Activated CD8-positive, alpha-beta memory T cell treated with anti-CD3 and anti-CD28 coated beads, Interleukin-2, amount 50 U/mL, for 48 hours (primary cell): Measurements from ENCODE around the gene SLC35G3.
"Not testable (repeated sequence)": the region's sequence is repeated elsewhere in the genome, so short reads cannot be mapped to it uniquely, and the experiment has no call there.

ENCODE experiments used
- DNase-seq: peaks from one replicate; pipeline ENCODE4 v3.0.0-alpha.2; 2020

Gene SLC35G3

DNA sequence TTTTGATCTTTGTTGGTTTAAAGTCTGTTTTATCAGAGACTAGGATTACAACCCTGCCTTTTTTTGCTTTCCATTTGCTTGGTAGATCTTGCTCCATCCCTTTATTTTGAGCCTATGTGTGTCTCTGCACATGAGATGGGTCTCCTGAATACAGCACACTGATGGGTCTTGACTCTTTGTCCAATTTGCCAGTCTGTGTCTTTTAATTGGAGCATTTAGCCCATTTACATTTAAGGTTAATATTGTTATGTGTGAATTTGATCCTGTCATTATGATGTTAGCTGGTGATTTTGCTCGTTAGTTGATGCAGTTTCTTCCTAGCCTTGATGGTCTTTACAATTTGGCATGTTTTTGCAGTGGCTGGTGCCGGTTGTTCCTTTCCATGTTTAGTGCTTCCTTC, 8.4 kb upstream of the SLC35G3 start:
- DNase-seq: not testable (repeated sequence)

DNA sequence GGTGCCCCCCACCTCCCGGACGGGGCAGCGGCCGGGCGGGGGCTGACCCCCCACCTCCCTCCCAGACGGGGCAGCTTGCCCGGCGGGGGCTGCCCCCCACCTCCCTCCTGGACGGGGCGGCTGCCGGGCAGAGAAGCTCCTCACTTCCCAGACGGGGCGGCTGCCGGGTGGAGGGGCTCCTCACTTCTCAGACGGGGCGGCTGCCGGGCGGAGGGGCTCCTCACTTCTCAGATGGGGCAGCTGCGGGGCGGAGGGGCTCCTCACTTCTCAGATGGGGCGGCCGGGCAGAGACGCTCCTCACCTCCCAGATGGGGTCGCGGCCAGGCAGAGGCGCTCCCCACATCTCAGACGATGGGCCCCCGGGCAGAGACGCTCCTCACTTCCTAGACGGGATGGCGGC, 869 bp upstream of the SLC35G3 start:
- DNase-seq: not testable (repeated sequence)

DNA sequence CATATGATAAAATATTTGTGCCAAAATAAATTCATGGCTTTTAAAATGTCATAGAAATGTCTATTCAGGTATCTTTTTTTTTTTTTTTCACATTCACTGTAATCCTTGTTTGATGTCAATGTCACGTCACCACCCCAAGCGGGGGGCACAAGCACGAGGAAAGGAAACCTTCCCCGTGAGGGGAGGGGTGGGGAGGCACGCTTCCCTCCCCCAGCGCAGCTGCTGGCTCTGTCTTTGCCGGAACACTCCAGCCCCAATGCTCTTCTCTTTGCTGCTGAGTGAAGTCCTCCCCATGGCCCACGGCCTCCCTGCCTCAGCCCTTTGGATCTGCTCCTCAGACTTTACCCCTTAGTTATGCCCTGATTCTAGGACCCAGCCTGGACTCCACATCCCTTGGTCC, 1.5 kb downstream of the SLC35G3 start:
- no peak for DNase-seq

DNA sequence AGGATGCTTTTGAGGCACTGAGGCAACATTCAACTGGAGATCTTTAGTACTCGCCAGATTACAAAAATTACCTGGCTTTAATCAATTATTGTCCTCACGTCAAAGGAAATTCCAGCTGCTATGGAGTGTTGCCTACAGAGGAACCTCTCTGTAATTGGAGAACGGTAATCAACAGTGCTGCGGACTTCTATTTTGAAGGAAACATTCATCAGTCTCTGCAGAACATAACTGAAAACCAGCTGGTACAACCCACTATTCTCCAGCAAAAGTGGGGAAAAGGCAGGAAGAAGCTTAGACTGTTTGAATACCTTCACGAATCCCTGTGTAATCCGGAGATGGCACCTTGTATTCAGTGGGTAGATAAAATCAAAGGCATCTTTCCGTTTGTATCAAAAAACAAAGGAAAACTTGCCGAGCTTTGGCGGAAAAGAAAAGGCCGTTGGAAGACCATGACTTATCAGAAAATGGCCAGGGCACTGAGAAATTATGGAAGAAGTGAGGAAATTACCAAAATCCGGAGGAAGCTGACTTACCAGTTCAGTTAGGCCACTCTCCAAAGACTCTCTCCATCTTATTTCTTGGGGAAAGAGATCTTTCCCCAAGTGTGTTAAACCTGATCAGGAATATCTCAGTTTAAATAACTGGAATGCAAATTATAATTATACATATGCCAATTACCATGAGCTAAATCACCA, 3.0 kb downstream of the SLC35G3 start:
- DNase-seq: no peak

DNA sequence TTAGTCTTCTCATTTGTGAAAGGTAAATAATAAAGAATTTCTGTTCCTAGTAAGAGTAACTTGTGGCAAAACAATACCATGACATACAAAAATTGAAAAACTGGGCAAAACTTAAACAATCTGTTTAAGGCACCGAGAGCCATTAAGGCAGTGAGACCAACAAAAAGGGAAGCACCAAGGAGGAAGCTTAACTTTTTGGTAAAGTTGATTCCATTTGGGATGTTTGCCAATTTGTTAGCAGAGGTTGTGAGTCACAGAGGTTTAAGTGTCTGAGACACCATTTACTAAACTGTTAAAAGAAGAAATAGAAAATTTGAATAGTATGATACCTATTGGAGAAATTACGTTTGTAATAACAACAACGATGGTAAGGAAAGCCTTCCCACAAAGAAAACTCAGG, 4.9 kb downstream of the SLC35G3 start:
- no peak for DNase-seq

DNA sequence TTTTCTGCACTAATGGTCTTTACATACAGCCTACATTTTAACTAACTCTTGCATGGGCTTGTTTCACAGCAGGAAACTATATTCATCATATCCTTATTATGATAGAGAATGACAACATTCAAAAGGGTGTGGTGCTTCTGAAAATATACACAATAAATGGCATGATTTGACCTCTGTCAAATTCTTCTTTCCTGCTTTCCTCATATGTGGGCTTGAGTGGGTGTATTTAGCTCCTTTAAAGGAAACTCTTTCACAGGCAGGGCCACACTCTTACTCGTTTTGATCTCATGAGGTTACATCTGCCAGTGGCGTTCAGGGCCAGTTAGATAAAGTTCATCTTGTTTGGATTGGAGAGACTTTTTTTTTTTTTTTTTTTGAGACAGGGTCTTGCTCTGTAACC, 6.1 kb downstream of the SLC35G3 start:
- no peak for DNase-seq

DNA sequence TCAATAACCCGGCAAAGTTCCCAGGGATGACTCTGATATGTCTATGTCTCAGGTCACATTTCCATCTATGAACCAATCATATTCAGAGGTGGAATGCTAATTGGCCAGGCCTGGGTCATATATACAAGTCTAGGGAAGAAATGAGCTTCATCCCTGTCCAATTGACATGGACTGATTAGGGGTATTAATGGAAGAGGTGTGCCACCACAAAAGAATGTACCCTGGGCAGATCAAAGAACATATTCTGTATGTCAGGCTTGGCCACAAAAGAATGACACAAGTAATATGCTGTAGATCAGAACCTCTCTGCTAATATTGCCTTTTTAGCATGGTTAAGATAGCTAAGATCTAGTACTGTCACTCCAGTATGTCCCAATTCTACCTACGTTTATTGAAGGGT, 6.7 kb downstream of the SLC35G3 start:
- DNase-seq: no peak

DNA sequence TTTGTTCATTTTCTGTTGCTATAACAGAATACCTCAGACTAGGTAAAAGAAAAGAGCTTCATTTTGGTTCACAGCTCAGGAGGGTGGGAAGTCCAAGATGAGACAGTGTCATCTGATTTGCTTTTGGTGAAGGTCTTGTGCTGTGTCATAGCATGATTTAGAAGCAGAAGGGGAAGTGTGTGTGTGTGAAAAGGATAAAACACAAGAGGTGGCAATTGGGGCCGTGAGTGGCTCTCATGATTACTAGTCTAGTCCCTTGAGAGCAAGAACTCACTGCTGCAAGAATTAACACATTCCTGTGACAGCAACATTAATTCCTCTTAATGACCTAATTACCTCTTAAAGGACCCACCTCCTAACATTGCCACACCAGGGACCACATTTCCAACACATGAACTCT, 8.3 kb downstream of the SLC35G3 start:
- DNase-seq: no peak

DNA sequence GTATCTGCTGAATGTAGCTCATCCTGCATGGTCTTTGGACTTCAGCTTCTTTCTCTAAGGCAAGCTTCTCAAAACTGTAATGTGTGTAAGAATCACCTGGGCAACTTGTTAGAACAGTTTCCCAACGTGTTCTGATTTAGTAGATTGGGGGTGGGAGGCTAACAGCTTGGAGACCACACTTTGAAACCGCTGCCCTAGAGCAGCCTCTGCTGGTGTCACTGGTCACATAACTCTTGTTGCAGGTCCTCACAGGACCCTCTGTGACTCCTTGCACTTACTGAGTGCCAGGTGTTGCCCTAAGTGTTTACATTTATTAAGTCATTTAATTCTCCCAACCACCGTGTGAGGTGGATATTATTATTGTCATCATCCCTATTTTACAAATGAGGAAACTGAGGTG, 9.9 kb downstream of the SLC35G3 start:
- no peak for DNase-seq

DNA sequence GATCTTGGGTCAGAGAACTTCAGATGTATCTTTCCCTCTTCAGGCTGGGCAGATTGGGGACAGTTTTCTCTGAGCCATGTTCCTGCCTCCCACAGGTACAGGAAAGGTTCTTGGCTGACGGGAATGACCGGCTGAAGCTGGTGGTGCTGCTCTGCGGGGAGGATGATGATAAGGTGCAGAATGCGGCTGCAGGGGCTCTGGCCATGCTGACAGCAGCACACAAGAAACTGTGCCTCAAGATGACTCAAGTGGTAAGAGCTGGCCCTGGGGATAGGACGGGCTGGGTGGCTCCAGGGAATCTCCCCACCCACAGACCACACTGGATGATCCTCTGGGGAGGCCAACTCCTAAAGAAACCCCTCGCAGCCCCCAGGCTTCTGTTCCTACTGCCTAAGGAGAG, 10.9 kb downstream of the SLC35G3 start:
- no peak for DNase-seq

DNA sequence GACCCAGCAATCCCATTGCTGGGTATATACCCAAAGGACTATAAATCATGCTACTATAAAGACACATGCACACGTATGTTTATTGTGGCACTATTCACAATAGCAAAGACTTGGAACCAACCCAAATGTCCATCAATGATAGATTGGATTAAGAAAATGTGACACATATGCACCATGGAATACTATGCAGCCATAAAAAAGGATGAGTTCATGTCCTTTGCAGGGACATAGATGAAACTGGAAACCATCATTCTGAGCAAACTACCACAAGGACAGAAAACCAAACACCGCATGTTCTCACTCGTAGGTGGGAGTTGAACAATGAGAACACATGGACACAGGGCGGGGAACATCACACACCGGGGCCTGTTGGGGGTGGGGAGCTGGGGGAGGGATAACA, 14.8 kb downstream of the SLC35G3 start:
- not testable (repeated sequence) for DNase-seq

DNA sequence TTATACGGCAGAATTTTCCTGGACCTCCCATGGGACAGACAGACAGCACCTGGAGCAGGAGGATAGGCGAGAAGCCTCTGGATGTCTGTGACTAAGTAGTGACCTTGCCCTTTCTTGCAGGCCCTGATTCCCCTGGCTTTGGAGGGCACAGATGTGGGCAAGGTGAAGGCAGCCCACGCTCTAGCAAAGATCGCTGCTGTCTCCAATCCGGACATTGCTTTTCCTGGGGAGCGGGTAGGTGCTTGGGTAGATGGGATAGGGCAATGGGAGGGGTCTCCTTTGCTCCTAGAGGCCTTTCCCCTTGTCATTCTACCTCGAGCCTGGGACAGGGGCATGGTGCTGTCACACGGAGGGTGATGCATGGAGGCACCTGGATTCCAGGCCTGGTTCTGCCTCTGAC, 17.3 kb downstream of the SLC35G3 start:
- DNase-seq: no peak

DNA sequence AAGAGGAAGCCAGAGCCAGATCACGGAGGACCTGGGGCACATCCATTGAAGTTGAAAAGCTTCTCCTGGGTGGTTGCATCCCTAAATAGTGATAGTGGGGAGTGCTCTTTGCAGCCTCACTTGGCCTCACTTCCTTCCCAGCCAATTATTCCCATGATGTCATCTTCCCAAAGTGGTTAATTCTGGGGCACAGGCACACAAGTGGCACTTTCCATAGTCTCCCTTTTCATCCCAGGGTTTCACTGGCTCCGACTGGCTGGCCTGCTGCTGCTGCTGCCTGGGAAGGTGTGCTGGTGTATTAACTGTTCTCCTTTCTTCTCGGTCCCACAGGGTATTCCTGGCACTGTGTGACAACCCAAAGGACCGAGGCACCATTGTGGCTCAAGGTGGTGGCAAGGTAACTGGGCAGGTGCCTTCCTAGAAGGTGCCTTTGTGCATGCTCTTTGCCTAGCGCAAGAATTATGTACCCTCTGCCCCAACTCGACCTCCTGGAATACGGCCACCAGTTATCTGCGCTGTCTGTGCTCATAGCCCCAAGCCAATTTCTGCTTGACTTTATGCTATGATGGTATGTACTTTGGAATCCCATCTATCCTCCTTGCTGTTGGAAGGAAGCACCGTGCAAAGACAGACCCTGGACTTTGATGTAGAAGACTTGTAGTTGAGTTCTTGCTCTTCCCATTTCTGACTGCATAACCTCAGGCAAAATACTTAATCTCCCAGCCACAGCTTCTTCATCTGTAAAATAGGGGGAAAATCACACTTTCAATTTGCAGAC, 18.4 kb downstream of the SLC35G3 start:
- peak; percentile 23 for DNase-seq

DNA sequence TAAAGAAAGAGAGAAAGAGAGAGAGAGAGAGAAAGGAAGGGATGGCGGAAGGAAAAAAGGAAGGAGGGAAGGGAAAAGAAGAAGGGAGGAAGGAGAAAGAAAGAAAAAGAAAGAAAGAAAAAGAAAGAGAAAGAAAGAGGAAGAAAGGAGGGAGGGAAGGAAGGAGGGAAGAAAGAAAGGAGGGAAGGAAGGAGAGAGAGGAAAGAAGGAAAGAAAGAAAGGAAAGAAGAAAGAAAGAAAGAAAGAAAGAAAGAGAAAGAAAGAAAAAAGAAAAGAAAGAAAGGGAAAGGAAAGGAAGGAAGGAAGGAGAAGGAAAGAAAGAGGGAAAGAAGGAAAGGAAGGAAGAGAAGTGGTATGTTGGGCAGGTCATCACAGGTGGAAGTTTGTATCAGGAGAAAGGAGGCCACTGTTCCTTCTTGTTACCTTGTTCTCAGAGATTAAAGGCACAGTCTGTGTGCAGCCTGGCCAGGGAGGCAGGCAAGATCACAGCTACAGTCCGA, 19.3 kb downstream of the SLC35G3 start:
- no peak for DNase-seq

DNA sequence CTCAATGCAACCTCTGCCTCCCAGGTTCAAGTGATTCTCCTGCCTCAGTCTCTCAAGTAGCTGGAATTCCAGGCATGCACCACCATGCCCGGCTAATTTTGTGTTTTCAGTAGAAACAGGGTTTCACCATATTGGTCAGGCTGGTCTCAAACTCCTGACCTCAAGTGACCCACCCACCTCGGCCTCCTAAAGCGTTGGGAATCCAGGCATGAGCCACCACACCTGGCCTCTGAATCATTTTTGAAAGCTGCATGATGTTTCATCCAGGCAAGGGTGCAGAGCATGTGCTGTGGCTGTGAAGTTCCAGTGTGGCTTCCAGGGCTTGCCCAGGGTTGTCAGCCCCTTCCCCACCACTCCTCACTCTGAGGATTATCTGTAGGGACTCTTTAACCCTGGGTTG, 21.9 kb downstream of the SLC35G3 start:
- peak; percentile 34 for DNase-seq

DNA sequence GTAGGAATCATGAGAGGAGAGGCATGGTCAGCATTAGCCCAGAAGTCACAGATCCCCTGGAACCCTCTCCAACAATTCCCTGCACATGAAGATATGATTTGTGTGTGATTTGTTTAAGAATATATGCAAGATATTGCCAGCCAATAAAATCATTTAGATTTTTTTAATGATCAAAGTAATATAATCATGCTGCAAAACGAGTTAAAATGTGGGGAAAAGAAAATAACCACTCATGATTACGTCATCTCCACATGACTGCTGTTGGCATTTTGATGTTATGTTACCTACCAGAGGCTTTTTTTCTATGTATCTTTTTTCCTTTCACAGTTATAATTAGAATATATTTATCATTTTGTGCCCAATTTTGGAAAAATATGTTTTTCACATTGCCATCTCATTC, 22.4 kb downstream of the SLC35G3 start:
- DNase-seq: no peak

DNA sequence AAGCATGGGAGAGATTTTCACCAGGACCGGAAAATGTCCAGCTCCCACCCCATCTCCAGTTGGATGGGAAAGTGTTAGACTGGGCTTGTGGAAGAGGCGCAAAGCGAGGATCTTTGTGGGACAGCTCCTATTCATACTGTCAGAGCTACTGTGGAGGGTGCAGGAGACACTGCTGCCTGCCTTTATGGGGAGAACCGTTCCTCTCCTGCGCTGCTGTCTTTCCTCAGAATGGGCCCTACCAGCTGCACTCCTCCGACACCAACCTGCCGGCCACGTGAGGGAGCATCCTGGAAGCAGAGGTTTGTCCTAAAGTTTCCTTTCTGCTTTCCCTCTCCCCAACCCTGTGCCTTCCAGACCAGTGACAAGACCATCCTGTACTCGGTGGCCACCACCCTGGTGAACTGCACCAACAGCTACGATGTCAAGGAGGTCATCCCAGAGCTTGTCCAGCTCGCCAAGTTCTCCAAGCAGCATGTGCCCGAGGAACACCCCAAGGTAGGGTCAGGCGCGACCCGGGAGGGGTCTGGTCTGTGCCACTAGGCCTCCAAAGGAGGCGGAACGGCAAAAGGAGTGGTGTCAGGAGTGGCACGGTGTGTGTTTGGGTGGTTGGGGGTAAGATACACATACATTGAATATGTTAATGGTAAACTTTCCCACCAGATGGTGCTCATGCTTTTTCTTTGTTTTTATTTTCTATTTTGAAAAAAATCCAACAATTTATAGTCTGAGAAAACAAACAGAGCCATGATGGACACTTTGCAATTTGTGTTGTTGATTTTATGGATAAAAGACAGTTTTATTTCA, 23.0 kb downstream of the SLC35G3 start:
- DNase-seq: peak; percentile 34

DNA sequence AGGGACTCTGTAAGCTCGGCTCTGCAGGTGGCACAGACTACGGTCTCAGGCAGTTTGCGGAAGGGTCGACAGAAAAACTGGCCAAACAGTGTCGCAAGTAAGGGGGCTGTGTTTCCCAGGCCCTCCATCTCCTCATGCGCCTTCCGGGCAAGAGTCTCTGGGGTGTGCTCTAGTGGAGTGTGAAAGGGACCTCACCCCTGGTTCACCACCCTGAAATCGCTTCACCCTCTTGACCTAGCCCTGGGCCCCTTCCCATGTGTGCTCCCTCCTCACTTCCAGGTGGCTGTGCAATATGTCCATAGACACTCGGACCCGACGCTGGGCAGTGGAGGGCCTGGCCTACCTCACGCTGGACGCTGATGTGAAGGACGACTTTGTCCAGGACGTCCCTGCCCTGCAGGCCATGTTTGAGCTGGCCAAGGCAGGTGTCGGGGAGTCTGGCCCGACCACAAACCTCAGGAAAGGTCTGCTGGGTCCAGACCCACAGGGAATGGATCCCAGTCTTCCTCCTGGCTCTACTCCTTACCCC, 24.3 kb downstream of the SLC35G3 start:
- peak; percentile 40 for DNase-seq

DNA sequence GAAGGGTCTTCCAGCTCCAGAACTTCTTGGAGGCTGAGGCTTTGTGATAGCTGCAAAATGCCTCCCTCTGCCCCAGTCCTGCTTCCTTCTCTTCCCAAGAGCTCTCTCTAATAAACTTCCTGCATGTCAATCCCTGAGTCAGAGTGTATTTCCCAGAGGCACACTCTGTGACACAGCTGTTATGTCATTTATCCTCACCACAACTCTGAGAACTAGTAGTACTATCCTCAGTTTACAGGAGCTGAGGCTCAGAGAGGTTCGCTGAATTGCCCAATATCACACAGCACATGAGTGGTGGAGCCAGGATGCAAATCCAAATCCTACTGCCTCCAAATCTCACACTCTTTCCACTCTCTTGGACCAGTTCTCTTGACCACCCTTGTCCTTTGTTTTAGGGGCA, 26.5 kb downstream of the SLC35G3 start:
- no peak for DNase-seq

DNA sequence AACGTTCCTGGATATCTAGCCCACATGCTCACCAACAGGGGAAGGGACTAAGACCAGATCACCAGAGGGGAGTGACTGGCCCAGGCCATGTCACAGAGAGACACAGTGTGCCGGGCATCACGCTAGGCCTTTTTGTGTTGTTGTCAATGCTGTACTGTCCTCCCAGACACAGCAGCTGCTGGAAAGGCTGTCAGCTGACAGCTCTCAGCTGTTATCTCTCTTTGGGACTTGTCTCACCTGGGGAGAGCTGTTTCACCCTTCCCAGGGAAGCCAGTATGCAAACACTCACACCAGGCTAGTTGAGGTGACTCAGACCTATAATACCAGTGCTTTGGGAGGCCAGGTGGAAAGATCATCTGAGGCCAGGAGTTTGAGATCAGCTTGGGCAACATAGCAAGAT, 27.1 kb downstream of the SLC35G3 start:
- no peak for DNase-seq

DNA sequence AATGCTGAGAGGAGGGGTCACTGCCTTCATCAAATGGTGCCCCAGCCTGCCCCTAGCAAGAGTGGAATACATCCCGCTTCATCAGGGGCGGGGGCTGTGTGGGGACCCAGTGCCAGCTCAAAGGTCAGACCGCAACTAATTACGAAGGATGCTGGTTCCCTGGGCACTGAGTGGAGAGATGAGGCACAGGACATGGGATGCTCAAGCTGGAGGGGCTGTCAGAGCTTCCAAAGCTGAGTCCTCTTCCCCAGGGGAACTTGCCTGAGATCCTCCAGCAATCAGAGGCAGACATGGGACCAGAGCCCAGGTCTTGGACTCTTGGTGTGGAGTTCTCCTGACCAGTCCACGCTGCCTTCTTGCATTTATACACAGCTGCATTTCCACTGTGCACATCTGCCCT, 27.7 kb downstream of the SLC35G3 start:
- no peak for DNase-seq

DNA sequence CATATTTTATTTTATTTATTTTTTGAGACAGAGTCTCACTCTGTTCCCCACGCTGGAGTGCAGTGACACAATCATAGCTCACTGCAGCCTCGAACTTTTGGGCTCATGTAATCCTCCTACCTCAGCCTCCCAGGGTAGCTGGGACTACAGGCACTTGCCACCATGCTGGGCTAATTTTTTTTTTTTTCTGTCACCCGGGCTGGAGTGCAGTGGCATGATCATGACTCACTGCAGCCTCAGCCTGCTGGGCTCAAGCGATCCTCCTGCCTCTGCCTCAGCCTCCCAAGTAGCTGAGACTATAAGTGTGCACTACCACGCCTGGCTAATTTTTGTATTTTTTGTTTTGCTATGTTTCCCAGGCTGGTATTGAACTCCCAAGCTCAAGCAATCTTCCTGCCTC, 29.5 kb downstream of the SLC35G3 start:
- DNase-seq: no peak

DNA sequence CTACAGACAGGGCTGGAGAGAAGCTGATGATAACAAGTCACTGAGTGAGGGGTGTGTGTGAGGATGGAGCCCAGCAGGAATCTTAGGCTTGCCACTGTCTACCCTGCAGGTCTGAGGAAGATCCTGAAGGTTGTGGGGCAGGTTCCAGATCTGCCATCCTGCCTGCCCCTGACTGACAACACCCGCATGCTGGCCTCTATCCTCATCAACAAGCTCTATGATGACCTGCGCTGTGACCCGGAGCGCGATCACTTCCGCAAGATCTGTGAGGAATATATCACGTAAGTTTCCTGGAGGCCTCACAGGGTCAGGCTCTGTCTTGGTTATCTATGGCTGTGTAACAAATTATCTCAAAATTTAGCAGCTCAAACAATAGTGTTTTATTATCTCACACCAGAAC, 30.3 kb downstream of the SLC35G3 start:
- DNase-seq: no peak
